Endothelial cell of umbilical vein (primary cell): ENCODE data around the gene ZBTB34. TPM values are rescaled to one million over a fixed set of nuclear protein-coding genes. Genes with fewer than 3 reads are reported as not detected.

ENCODE experiments used
- BruUV-seq: library from RNA; stranded (reverse); fragments of 400-500 nt; replicated peaks from 2 replicates; lab custom pipeline; 2021; lab: Mats Ljungman, UMichigan
- CTCF ChIA-PET: fragments of 300-600, 350-600 bp; sonication (Branson Sonifier 250); formaldehyde crosslinking; loops from one replicate; lab custom pipeline; 2021; ENCODE audit warnings: antibody characterized with exemption, inconsistent platforms; lab: Charles Lee
- POLR2A ChIA-PET: fragments of 300-600, 350-600 bp; sonication (Branson Sonifier 250); formaldehyde crosslinking; loops from one replicate; lab custom pipeline; 2021; ENCODE audit warnings: antibody characterized with exemption, inconsistent platforms; lab: Charles Lee
- DNase-seq: peaks from one replicate; pipeline ENCODE4 v3.0.0-alpha.2; 2011; ENCODE audit warnings: low read depth, low spot score
- FAIRE-seq: peaks from 2 replicates; lab custom pipeline; 2011; peaks lifted over from hg19 to GRCh38; lab: Jason Lieb, UNC
- H2AFZ ChIP-seq: 2 replicates; pipeline ENCODE4 v1.6.0; 2012; ENCODE audit warnings: low read depth, low read length, control low read depth, inconsistent platforms
- H3K27ac ChIP-seq: 2 replicates; pipeline ENCODE4 v1.5.1; 2011; ENCODE audit warnings: low read depth, mild to moderate bottlenecking, control low read depth, low read length, moderate library complexity; ENCODE audit not compliant: insufficient read depth
- H3K27me3 ChIP-seq, 2 experiments: 2 replicates each; pipeline versions ENCODE4 v1.6.0 to v1.6.1; 2011; ENCODE audit warnings: low read length in 2 of 2, mixed read lengths in 1 of 2; ENCODE audit not compliant: control insufficient read depth in 2 of 2, insufficient read depth in 2 of 2
- H3K36me3 ChIP-seq, 2 experiments: 2 replicates in 1 of 2; 3 replicates in 1 of 2; pipeline ENCODE4 v1.5.1; 2011; ENCODE audit warnings: low read length in 2 of 2, mild to moderate bottlenecking in 1 of 2, moderate library complexity in 1 of 2; ENCODE audit not compliant: control insufficient read depth in 2 of 2, insufficient read depth in 2 of 2; ENCODE audit errors: extremely low read depth in 1 of 2
- H3K4me1 ChIP-seq: 3 replicates; pipeline ENCODE4 v1.5.1; 2011; ENCODE audit warnings: mild to moderate bottlenecking, low read length; ENCODE audit not compliant: control insufficient read depth, insufficient read depth; ENCODE audit errors: extremely low read depth
- H3K4me2 ChIP-seq: 2 replicates; pipeline ENCODE4 v1.6.1; 2011; ENCODE audit warnings: low read length, control low read depth, mixed read lengths; ENCODE audit not compliant: insufficient read depth
- H3K4me3 ChIP-seq, 3 experiments: fragments of 200-600 bp in 1 of 3; sonication (generic), shearing (Covaris generic) in 1 of 3; replicated peaks in 1 of 3; 2 replicates each; pipeline ENCODE4 v1.5.1; 2011 to 2016; ENCODE audit warnings: control low read depth in 3 of 3, low read length in 3 of 3, mild to moderate bottlenecking in 2 of 3, inconsistent platforms in 1 of 3, low read depth in 1 of 3, moderate library complexity in 1 of 3; ENCODE audit not compliant: insufficient read depth in 1 of 3
- H3K79me2 ChIP-seq: 2 replicates; pipeline ENCODE4 v1.6.0; 2012; ENCODE audit warnings: low read length, inconsistent platforms; ENCODE audit not compliant: control insufficient read depth, insufficient read depth
- H3K9ac ChIP-seq: replicated peaks from 2 replicates; pipeline ENCODE3; 2011; ENCODE audit warnings: low read length, control low read depth; ENCODE audit not compliant: insufficient read depth; ENCODE audit errors: extremely low read depth
- H3K9me1 ChIP-seq: replicated peaks from 3 replicates; pipeline ENCODE4 v1.6.0; 2011; ENCODE audit warnings: mild to moderate bottlenecking, low read length; ENCODE audit not compliant: control insufficient read depth, insufficient read depth; ENCODE audit errors: extremely low read depth
- H3K9me3 ChIP-seq: replicated peaks from 2 replicates; pipeline ENCODE4 v1.5.1; 2012; ENCODE audit warnings: low read length, inconsistent platforms; ENCODE audit not compliant: control insufficient read depth, insufficient read depth
- H4K20me1 ChIP-seq: replicated peaks from 2 replicates; pipeline ENCODE3; 2011; ENCODE audit warnings: mild to moderate bottlenecking, low read length; ENCODE audit not compliant: control insufficient read depth, insufficient read depth; ENCODE audit errors: extremely low read depth
- EZH2 ChIP-seq: IDR thresholded peaks from 2 replicates; pipeline ENCODE4 v1.6.1; 2012; ENCODE audit warnings: borderline replicate concordance, low read depth, mild to moderate bottlenecking, moderate library complexity, low read length, inconsistent platforms; ENCODE audit not compliant: severe bottlenecking
- FOS ChIP-seq: IDR thresholded peaks from 2 replicates; pipeline ENCODE4 v1.6.1; 2011; ENCODE audit warnings: mild to moderate bottlenecking, low read length, moderate library complexity, borderline replicate concordance; ENCODE audit not compliant: insufficient read depth
- GATA2 ChIP-seq: IDR thresholded peaks from 2 replicates; pipeline ENCODE4 v1.7.0; 2011; ENCODE audit warnings: low read depth, mild to moderate bottlenecking, moderate library complexity, mixed read lengths, low read length; ENCODE audit not compliant: insufficient read length, insufficient read depth
- JUN ChIP-seq: IDR thresholded peaks from 2 replicates; pipeline ENCODE4 v1.6.1; 2011; ENCODE audit warnings: borderline replicate concordance, low read depth; ENCODE audit not compliant: insufficient read length, insufficient read depth
- MAX ChIP-seq: IDR thresholded peaks from 2 replicates; pipeline ENCODE4 v1.6.1; 2011; ENCODE audit not compliant: insufficient read depth, insufficient read length
- MYC ChIP-seq: IDR thresholded peaks from one replicate; pipeline ENCODE4 v1.6.1; 2011; ENCODE audit warnings: mild to moderate bottlenecking, low read depth, low read length
- POLR2A ChIP-seq: IDR thresholded peaks from 2 replicates; pipeline ENCODE4 v1.6.1; 2012; ENCODE audit warnings: low read depth, mild to moderate bottlenecking, control low read depth, low read length
- dilution Hi-C: fragments of 300-500 bp; cut with MboI; formaldehyde crosslinking; loops from one replicate; pipeline ENCODE4 v1.15.0; 2019; ENCODE audit warnings: low sequenced_read_pairs; ENCODE audit not compliant: extremely low pct_ligation_motif_present
- intact Hi-C: fragments of 100-400 bp; cut with micrococcal nuclease; formaldehyde crosslinking; loops from one replicate; pipeline ENCODE4 v1.10.0; 2022
- polyA plus RNA-seq, 4 experiments: library from polyadenylated mRNA; depleted of rRNA in 3 of 4; stranded (reverse) in 3 of 4; unstranded in 1 of 4; fragments of >200 nt; gene quantifications; 2 replicates each; pipeline versions ENCODE4 v1.2.1 to v1.2.3, GENCODE V29; 2011 to 2012; ENCODE audit warnings: missing spikeins in 1 of 4
- total RNA-seq: library from RNA; stranded (reverse); gene quantifications from 2 replicates; pipeline ENCODE4 v1.2.3, GENCODE V29; 2021

The ZBTB34 gene
- total and polyA plus RNA-seq, 2 donors (not counting 3 experiments of a cell fraction or from before 2014, with no cell fraction given) = 4.0 to 9.6 TPM

- POLR2A ChIA-PET = no interaction called here
- dilution Hi-C loops = no loop called here
- no peaks in the 10 kb centered on the region for H3K9me1 ChIP-seq
These were observed 25.8 kb upstream of the ZBTB34 start for GRCh38 chr9:126834672-126835071.

DNA sequence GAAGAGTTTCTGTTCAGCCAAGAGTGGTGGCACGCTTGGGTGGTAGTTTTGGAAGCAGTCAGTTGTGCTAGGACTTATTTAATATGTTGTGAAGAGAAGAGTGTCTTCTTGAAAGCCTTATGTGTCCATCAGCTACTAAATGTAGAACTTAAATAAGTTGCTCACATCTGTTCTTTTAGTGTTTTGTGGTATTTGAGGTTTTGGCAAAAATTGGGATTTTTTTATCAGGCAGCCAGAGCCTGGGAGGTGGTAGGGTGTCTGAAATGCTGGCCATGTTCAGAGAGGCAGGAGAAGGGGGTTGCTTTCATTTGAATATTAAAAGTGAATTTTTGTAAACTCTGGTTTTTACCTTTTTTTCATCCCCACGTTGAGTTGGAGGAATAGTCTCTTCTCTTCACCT lies 24.2 kb upstream of the ZBTB34 start:
- Histone ChIP-seq H3K9me1 (no peaks in the 10 kb centered on the region), H3K36me3 (peaks cover 8 to 13% of the 10 kb centered on the region in 2 experiments), H3K27me3 (no peaks in the 10 kb centered on the region), H3K4me3 (no peak overlapping the region), H4K20me1 (no peaks in the 10 kb centered on the region), H3K9ac (no peak overlapping the region), H3K4me2 (no peak overlapping the region), H3K27ac (no peak overlapping the region), H2AFZ (no peak overlapping the region), H3K4me1 (peaks cover 3% of the 10 kb centered on the region), H3K9me3 (no peaks in the 10 kb centered on the region), H3K79me2 (peaks cover 6% of the 10 kb centered on the region)
- dilution Hi-C loops = no loop called here
- FAIRE-seq (no peak), DNase-seq (no peak)
- ChIA-PET CTCF (no interaction called here), POLR2A (no interaction called here)
- no peak for TF ChIP-seq GATA2
- no peak for TF ChIP-seq JUN
- TF ChIP-seq MYC = no peak
- no peak for TF ChIP-seq POLR2A
- TF ChIP-seq MAX = no peak
- no TSS peak for BruUV-seq
- intact Hi-C loops = no loop called here

More at GRCh38 chr9:126834672-126835071, 25.8 kb upstream of the ZBTB34 start:
- Histone ChIP-seq H3K4me2 (no peak overlapping the region), H3K79me2 (peaks cover 7% of the 10 kb centered on the region), H3K9ac (no peak overlapping the region), H3K9me3 (no peaks in the 10 kb centered on the region), H3K4me3 (no peak overlapping the region), H3K4me1 (peaks cover 3% of the 10 kb centered on the region), H4K20me1 (no peaks in the 10 kb centered on the region), H3K36me3 (peaks cover 8 to 15% of the 10 kb centered on the region in 2 experiments), H3K27me3 (no peaks in the 10 kb centered on the region), H3K27ac (no peak overlapping the region), H2AFZ (no peak overlapping the region)
- FAIRE-seq (no peak), DNase-seq (no peak)
- no TSS peak for BruUV-seq
- intact Hi-C loops = no loop called here
- CTCF ChIA-PET = interaction anchor here (2.8 kb wide), 1 partner anchor 10 kb away, joined by 8 read pairs; no protein-coding TSS in a partner anchor
- TF ChIP-seq EZH2 (no peak), MAX (no peak), GATA2 (no peak), FOS (no peak), MYC (no peak), POLR2A (no peak)
